Sigmoid colon (tissue), 4 donors: ENCODE results near the gene PEX10.

ENCODE experiments used
- EP300 ChIP-seq, 4 donors: sonication (generic); formaldehyde crosslinking; IDR thresholded peaks; one replicate each; pipeline ENCODE4 v1.6.1; 2017; ENCODE audit warnings: antibody characterized with exemption in 4 of 4
- POLR2A ChIP-seq, 2 donors: fragments of 450-650 bp; IDR thresholded peaks; one replicate each; pipeline ENCODE4 v1.6.1; 2016; ENCODE audit warnings: antibody characterized with exemption in 2 of 2, mild to moderate bottlenecking in 2 of 2, moderate library complexity in 2 of 2
- TF ChIP-seq, protein P1 (sequence below), 4 experiments: fragments of 450-650 bp in 3 of 4; fragments of 200-600 bp in 1 of 4; IDR thresholded peaks; one replicate each; pipeline ENCODE4 v1.5.1; 2016 to 2019; ENCODE audit warnings: antibody characterized with exemption in 4 of 4, mild to moderate bottlenecking in 3 of 4, moderate library complexity in 2 of 4

DNA sequence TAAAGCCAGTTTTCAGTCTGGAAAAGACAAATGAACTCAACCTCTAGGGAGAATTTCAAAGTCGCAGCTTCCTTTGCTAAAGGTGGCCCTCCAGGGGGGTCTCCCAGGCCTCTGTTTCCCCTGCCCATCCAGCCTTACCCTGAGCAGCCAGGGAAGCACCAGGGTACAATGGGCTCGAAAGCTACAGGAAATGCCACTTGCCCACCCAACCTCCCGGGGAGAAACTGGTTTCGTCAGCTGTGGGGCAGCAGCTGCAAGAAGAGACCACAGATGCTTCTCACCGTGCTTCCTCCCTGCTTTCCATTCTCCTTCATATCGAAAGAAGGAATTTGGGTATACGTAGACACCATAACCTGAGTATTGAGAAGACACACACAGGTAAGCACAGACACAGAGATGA is 22.7 kb downstream of the PEX10 start:
- TF ChIP-seq POLR2A (IDR thresholded peaks at IDR 0.05) (no peak), EP300 (IDR thresholded peaks at IDR 0.05) (no peak)
- TF ChIP-seq, protein P1, sequence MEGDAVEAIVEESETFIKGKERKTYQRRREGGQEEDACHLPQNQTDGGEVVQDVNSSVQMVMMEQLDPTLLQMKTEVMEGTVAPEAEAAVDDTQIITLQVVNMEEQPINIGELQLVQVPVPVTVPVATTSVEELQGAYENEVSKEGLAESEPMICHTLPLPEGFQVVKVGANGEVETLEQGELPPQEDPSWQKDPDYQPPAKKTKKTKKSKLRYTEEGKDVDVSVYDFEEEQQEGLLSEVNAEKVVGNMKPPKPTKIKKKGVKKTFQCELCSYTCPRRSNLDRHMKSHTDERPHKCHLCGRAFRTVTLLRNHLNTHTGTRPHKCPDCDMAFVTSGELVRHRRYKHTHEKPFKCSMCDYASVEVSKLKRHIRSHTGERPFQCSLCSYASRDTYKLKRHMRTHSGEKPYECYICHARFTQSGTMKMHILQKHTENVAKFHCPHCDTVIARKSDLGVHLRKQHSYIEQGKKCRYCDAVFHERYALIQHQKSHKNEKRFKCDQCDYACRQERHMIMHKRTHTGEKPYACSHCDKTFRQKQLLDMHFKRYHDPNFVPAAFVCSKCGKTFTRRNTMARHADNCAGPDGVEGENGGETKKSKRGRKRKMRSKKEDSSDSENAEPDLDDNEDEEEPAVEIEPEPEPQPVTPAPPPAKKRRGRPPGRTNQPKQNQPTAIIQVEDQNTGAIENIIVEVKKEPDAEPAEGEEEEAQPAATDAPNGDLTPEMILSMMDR (IDR thresholded peaks at IDR 0.05) = no peak
